Measurements from ENCODE around the gene EIF3K.

Gene EIF3K

DNA sequence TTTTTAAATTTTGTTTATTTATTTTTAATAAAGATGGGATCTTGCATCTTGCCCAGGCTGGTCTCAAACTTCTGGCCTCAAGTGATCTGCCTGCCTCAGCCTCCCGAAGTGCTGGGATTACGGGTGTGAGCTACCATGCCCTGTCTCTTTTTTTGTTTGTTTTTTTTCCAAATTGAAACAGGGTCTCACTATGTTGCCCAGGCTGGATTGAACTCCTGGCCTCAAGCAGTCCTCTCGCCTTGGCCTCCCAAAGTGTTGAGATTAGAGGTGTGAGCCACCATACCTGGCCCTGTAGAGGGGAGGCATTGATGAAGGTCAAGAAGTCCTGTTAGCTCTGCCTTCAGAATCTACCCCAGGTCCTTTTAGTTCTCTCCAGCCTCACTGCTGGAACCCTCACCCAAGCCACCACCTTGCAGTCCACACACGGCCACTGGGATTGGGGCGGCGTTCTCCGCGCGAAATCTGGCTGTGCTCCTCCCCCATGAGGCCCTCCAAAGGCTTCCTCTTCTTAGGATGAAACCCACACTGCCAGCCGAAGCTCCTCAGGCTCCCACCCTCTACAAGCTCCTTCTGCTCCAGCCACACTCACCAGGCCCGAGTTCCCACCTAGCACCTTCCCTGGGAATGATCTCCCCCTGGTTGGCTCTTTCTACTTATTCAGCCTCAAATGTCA lies 63.3 kb downstream of the EIF3K start:
- H2BK15ac ChIP-seq (ENCODE audit: low read depth, poor library complexity, severe bottlenecking), result peak overlapping the region; percentile 44
- peak overlapping the region; percentile 16 to 29 for H2BK12ac ChIP-seq (ENCODE audit: low read length in 2 of 2)
- peak overlapping the region in 1 of 2 experiments; percentile 51 for H3K23ac ChIP-seq (ENCODE audit: low read length in 2 of 2)
- peak overlapping the region; percentile 30 to 54 for H3K4ac ChIP-seq (ENCODE audit: low read depth in 1 of 2, low read length in 2 of 2)
- H2BK120ac ChIP-seq (ENCODE audit: low read depth, low read length), result no peak overlapping the region
- H3K4me1 ChIP-seq (ENCODE audit: control insufficient read depth, insufficient read depth, low read depth, low read length), result peaks cover 53% of the 10 kb centered on the region
- WGBS, result 97% methylated on average over 11 of the region's 11 CpGs
- H3K79me1 ChIP-seq (replicated peaks; ENCODE audit: low read length, poor library complexity, severe bottlenecking), result no peaks in the 10 kb centered on the region
- H3K14ac ChIP-seq (ENCODE audit: low read length in 2 of 2), result no peak overlapping the region
- H3K36me3 ChIP-seq (ENCODE audit: control insufficient read depth in 1 of 2, insufficient read depth in 2 of 2, low read depth in 1 of 2, low read length in 2 of 2), result peaks cover 6 to 45% of the 10 kb centered on the region in 2 experiments
- no peak overlapping the region for H3K9ac ChIP-seq (ENCODE audit: low read length)
- H3K27me3 ChIP-seq (ENCODE audit: control insufficient read depth in 1 of 2, insufficient read depth in 1 of 2, low read length in 2 of 2), result no peaks in the 10 kb centered on the region
- H3K9me3 ChIP-seq (ENCODE audit: control insufficient read depth, low read length), result no peaks in the 10 kb centered on the region
- H3K27ac ChIP-seq (ENCODE audit: low read length, poor library complexity, severe bottlenecking), result peak overlapping the region; percentile 88
- peak overlapping the region; percentile 73 for H4K8ac ChIP-seq (ENCODE audit: low read length)
- peak overlapping the region; percentile 96 for H2AK5ac ChIP-seq (ENCODE audit: low read length, severe bottlenecking)
- peak overlapping the region; percentile 67 for H4K91ac ChIP-seq (ENCODE audit: low read length)
- no peak overlapping the region for H2AFZ ChIP-seq (ENCODE audit: low read depth, low read length)
- DNase-seq, result no peak
- H2BK5ac ChIP-seq (ENCODE audit: low read depth, low read length, poor library complexity, severe bottlenecking), result peak overlapping the region; percentile 60
- no peak overlapping the region for H3K4me2 ChIP-seq (ENCODE audit: low read length, poor library complexity, severe bottlenecking)
- H3K4me3 ChIP-seq (ENCODE audit: insufficient read depth in 1 of 2, low read depth in 1 of 2, low read length in 2 of 2), result no peak overlapping the region
- peak overlapping the region; percentile 77 to 92 for H3K18ac ChIP-seq (ENCODE audit: low read depth in 1 of 2, low read length in 2 of 2)

DNA sequence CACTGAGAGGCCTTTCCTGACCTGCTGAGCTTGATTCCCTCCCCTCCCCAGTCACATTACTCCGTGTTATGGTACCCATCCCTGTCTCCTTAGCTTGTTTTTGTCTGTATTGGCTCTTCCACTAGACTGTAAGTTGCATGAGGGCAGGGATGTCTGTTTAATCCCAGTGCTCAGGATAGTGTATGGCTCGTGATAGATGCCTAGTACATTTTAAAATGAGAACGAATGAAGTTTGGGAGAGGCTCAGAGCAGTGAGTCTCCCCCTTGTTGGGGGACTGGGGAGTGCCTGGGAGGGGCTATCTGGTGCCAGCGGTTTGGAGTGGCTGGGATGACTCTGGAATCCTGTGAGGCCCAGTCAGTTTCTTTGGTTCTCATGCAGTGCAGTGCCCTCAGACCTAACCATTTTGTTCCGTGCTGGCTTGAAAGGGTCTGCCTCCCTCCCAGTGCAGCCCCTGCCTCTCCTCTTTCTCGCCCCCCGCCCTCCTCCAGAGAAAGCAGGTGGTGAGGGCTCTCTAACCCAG lies 63.9 kb downstream of the EIF3K start:
- Histone ChIP-seq H3K14ac (ENCODE audit: low read length in 2 of 2) (peak overlapping the region in 1 of 2 experiments; percentile 6), H3K4me3 (ENCODE audit: insufficient read depth in 1 of 2, low read depth in 1 of 2, low read length in 2 of 2) (no peak overlapping the region), H3K18ac (ENCODE audit: low read depth in 1 of 2, low read length in 2 of 2) (peak overlapping the region; percentile 92 to 93), H4K8ac (ENCODE audit: low read length) (peak overlapping the region; percentile 83), H2AK5ac (ENCODE audit: low read length, severe bottlenecking) (peak overlapping the region; percentile 96), H3K9ac (ENCODE audit: low read length) (peak overlapping the region; percentile 88), H2BK12ac (ENCODE audit: low read length in 2 of 2) (peak overlapping the region; percentile 29 to 37), H3K79me1 (replicated peaks; ENCODE audit: low read length, poor library complexity, severe bottlenecking) (no peaks in the 10 kb centered on the region), H2BK15ac (ENCODE audit: low read depth, poor library complexity, severe bottlenecking) (peak overlapping the region; percentile 17), H3K36me3 (ENCODE audit: control insufficient read depth in 1 of 2, insufficient read depth in 2 of 2, low read depth in 1 of 2, low read length in 2 of 2) (peaks cover 6 to 40% of the 10 kb centered on the region in 2 experiments), H3K4ac (ENCODE audit: low read depth in 1 of 2, low read length in 2 of 2) (peak overlapping the region; percentile 62 to 84), H4K91ac (ENCODE audit: low read length) (peak overlapping the region; percentile 85), H2AFZ (ENCODE audit: low read depth, low read length) (no peak overlapping the region), H3K4me2 (ENCODE audit: low read length, poor library complexity, severe bottlenecking) (no peak overlapping the region), H2BK120ac (ENCODE audit: low read depth, low read length) (peak overlapping the region; percentile 29), H3K27me3 (ENCODE audit: control insufficient read depth in 1 of 2, insufficient read depth in 1 of 2, low read length in 2 of 2) (no peaks in the 10 kb centered on the region), H3K27ac (ENCODE audit: low read length, poor library complexity, severe bottlenecking) (peak overlapping the region; percentile 88), H3K4me1 (ENCODE audit: control insufficient read depth, insufficient read depth, low read depth, low read length) (peaks cover 51% of the 10 kb centered on the region), H2BK5ac (ENCODE audit: low read depth, low read length, poor library complexity, severe bottlenecking) (peak overlapping the region; percentile 99), H3K23ac (ENCODE audit: low read length in 2 of 2) (no peak overlapping the region), H3K9me3 (ENCODE audit: control insufficient read depth, low read length) (no peaks in the 10 kb centered on the region)
- WGBS, result 81% methylated on average over 4 of the region's 7 CpGs
- DNase-seq, result peak; percentile 17

DNA sequence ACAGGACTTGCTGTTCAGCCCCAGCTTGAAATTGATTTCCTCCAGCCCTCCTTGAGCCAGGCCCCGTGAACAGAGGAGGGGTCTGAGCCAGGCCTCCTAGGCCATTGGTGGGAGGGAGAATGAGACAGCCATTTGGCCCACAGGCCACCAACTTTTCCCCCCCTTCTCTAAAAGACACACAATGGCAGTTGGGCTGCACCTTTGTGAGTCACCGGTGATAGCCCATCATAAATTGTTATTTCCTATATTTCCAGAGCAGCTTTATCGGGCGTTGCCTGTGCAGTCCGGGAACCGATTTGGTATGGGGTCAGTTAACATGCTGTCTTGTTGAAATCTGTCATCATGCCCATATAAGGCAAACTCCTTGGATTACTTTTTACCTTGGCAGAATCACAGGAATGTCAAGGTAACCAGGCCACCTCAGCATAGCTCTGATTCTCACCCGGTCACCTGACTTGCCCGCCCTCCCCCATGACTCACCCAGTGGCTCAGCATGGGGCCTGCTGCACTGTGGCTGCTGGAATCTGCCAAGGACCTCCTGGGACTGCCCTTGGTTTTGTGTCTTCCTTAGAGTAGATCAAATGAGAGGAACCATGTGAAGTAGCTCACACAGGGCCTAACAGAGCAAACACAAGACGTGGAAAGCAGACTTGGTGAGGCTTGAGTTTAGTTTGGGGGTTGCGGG lies 64.5 kb downstream of the EIF3K start:
- Histone ChIP-seq H3K9ac (ENCODE audit: low read length) (peak overlapping the region; percentile 88), H3K4me1 (ENCODE audit: control insufficient read depth, insufficient read depth, low read depth, low read length) (peaks cover 50% of the 10 kb centered on the region), H3K23ac (ENCODE audit: low read length in 2 of 2) (no peak overlapping the region), H2AK5ac (ENCODE audit: low read length, severe bottlenecking) (peak overlapping the region; percentile 96), H4K8ac (ENCODE audit: low read length) (peak overlapping the region; percentile 83), H2BK120ac (ENCODE audit: low read depth, low read length) (peak overlapping the region; percentile 61), H3K4me3 (ENCODE audit: insufficient read depth in 1 of 2, low read depth in 1 of 2, low read length in 2 of 2) (no peak overlapping the region), H3K27me3 (ENCODE audit: control insufficient read depth in 1 of 2, insufficient read depth in 1 of 2, low read length in 2 of 2) (no peaks in the 10 kb centered on the region), H3K18ac (ENCODE audit: low read depth in 1 of 2, low read length in 2 of 2) (peak overlapping the region; percentile 92 to 93), H3K27ac (ENCODE audit: low read length, poor library complexity, severe bottlenecking) (peak overlapping the region; percentile 88), H3K79me1 (replicated peaks; ENCODE audit: low read length, poor library complexity, severe bottlenecking) (no peaks in the 10 kb centered on the region), H2AFZ (ENCODE audit: low read depth, low read length) (no peak overlapping the region), H4K91ac (ENCODE audit: low read length) (peak overlapping the region; percentile 85), H2BK15ac (ENCODE audit: low read depth, poor library complexity, severe bottlenecking) (peak overlapping the region; percentile 75), H2BK12ac (ENCODE audit: low read length in 2 of 2) (peak overlapping the region; percentile 29 to 70), H3K36me3 (ENCODE audit: control insufficient read depth in 1 of 2, insufficient read depth in 2 of 2, low read depth in 1 of 2, low read length in 2 of 2) (peaks cover 6 to 35% of the 10 kb centered on the region in 2 experiments), H3K14ac (ENCODE audit: low read length in 2 of 2) (peak overlapping the region in 1 of 2 experiments; percentile 6), H3K9me3 (ENCODE audit: control insufficient read depth, low read length) (no peaks in the 10 kb centered on the region), H3K4me2 (ENCODE audit: low read length, poor library complexity, severe bottlenecking) (peak overlapping the region; percentile 36), H3K4ac (ENCODE audit: low read depth in 1 of 2, low read length in 2 of 2) (peak overlapping the region; percentile 70 to 84), H2BK5ac (ENCODE audit: low read depth, low read length, poor library complexity, severe bottlenecking) (peak overlapping the region; percentile 99)
- 9% methylated on average over 9 of the region's 10 CpGs for WGBS
- peak; percentile 92 for DNase-seq

Measured in mesenchymal stem cell (in vitro differentiated cells and primary cell).